GM21619 (cell line): Measurements from ENCODE around the gene FOXJ3.

Experiments
- ATAC-seq: cut with Tn5 transposase; IDR thresholded peaks from one replicate; pipeline ENCODE4 v1.9.1; 2021; ENCODE audit not compliant: unreplicated experiment

Gene FOXJ3

DNA sequence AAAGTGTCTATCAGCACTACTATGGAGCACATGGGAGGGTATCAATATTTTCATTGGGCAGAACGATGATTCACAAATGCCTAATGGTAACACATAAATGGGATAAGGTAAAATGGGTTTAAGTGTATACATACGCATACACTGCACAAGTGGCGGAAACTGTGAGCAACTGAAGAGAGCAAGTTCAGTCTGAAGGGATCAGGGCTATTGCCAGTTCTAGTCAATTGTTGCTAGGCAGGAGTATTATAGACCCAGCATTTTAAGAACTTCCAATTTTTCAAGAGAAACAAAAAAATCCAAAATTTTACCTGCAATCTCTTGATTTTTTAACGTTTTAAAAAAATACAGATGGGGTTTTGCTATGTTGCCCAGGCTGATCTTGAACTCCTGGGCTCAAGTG lies 23.1 kb downstream of the FOXJ3 start:
- ATAC-seq = no peak

DNA sequence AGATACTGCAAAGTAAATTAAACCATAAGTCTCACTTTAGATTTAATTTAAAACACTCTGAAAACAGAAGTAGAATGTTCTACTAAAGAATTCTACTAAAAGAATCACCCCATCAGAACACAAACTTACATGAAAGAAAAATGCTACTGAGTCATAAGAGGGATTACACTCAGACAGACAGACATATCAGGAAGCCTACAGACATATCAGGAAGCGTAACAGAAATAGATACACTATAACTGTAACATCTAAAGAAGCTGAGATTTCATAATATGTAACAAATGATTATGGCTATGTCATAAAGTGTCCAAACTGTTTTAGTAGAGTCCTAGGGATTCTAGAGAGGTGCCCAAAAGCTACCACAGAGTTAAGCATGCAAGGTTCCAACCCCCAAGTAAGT lies 23.9 kb downstream of the FOXJ3 start:
- no peak for ATAC-seq

DNA sequence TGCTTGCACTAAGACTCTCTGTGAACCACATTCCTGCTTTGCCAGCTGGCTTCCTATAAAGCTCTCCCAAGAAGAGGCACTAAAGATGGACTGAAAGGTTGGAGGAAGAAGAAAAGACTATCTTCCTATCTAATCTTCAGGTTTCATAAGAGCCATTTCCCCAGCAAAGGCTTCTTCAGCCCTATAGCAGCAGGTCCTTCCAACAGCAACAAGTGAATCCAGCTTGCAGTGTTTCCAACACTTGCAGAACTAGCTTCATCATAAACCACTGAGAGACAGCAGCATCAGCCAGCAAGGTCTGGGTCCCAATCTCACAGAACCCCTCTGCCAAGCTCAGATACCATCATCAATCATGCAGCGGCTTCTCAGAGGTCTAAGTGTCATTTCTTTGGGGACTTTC lies 28.1 kb downstream of the FOXJ3 start:
- ATAC-seq = no peak

DNA sequence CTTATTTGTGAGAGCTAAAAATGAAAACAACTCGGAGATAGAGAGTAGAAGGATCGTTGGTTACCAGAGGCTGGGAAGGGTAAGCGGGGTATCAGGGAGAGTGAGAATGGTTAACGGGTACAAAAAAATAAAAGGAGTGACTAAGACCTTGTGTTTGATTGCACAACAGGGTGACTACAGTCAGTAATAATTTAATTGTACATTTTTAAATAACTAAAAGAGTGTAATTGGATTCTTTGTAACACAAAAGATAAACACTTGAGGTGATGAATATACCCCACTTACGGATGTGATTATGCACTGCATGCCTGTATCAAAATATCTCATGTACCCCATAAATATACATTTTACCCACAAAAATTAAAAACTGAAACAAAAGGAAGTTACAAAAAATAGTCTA lies 29.4 kb downstream of the FOXJ3 start:
- ATAC-seq = no peak

DNA sequence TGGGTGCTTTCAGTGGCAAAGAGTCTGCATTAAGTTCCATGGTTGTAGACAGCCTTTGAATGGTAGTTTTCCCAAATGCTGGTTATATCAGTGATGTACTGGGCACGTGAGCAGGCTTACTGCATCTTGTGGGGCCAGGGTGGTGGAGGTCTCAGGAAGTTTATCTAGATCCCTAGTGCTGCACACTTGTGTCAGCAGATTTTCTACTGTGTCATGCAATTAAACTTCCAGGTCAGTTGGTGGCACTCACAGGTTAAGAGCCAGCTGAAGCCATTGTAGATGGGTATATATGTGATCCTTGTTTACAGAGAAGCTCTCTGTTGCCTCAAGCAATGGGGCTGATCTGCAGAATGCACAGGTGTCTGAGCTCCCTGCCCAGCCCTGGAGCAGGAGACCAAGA lies 33.0 kb downstream of the FOXJ3 start:
- no peak for ATAC-seq

DNA sequence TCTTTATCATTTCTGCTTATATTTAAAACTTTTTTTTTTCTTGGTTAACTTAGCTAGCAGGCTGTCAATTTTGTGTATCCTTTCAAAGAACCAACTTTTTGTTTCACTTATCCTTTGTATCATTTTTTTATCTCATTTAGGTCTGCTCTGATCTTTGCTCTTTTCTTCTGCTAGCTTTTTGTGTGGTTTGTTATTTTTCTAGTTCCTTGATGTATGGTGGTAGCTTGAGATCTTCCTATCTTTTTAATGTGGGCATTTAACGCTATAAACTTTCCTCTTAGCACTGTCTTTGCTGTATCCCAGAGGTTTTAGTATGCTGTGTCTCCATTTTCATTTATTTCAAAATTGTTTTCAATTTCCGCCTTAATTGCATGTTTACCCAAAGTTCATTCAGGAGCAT lies 36.5 kb downstream of the FOXJ3 start:
- ATAC-seq = no peak

DNA sequence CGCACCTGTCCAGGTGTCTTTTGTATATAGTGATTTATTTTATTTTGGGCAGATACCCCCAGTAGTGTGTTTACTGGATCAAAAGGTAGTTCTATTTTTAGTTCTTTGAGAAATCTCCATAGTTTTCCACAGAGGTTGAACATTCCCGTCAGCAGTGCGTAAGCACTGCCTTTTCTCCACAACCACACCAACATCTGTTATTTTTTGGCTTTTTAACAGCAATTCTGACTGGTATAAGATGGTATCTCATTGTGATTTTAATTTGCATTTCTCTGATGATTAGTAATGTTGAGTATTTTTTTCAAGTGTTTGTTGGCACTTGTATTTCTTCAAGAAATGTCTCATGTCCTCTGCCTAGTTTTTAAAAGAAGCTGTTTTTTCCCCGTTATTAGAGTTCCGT lies 39.2 kb downstream of the FOXJ3 start:
- no peak for ATAC-seq

DNA sequence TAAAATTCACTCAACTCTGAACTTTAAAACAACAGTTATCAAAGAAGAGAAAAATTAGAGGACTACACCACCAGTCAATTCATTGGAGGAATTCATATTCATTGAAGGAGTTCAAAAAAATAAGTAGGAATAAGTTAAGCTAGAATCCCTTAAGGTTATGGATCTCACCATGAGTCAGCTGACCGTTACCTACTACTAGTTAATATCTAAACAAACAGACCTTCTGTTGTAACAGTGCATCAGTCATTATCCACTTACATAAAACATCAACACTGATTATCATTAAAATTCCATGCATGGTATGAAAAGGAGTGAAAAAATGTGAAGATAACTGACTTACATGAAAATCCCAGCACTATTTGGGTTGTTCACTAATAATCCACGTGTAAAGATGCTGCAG lies 44.9 kb downstream of the FOXJ3 start:
- no peak for ATAC-seq

DNA sequence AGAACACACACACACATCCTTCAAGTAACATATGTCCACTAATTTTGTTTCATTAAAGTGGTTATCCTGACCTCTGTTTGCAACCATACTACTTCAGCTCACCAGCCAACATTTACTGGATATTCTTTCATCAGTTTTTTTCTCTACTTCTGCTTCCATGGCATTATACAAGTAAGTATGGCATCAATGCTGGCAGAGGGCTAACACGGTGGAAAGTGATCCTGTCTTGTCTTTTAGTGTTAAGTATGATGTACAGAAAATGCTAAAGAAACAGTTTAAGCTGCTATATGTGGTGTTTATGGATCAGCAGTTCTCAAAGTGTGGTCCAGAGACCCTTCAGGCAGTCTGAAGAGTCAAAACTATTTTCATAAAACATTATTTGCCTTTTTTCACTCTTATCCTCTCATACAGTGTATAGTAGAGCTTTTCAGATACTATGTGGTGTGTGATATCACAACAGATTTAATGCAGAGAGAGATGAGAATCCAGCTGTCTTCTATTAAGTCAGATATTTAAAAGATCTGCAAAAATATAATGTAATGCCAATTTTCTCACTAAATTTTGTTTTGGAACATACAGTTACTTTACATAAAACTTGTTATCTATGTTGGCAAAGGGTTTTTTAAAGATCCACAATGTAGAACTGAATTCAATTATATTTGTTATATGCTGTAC lies 46.6 kb downstream of the FOXJ3 start:
- no peak for ATAC-seq

DNA sequence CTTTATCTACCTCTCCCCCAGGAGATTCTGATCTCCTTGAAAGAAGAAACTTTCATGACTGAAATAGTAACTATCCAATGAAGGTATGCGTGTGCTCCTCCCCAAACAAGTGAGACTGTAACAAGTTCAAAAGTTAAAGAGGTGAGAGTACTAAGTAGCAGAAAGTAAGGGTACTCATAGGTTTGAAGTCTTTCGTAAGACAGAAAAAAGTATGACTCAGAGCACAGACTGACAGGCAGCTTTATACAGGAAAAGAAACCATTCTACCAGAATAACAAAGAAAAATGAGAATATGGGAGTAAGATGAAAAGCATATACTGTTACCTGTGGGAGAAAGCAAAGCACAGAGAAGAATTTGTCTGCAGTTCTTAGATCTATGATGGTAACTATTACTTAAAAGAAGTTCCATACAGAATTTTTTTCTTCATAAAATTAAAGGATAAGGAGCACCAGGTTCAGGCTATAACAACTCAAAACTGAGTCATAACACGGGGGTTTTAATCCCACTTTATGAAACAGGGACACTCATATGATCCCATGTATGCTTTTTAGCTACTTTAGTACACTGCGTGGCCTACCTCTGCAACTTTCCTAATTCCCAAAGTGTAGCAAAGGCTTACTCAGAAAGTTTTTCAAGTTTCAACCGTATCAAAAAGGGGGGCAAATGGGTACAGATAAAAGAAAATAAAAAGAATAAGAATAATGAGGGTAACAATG lies 52.0 kb downstream of the FOXJ3 start:
- no peak for ATAC-seq

DNA sequence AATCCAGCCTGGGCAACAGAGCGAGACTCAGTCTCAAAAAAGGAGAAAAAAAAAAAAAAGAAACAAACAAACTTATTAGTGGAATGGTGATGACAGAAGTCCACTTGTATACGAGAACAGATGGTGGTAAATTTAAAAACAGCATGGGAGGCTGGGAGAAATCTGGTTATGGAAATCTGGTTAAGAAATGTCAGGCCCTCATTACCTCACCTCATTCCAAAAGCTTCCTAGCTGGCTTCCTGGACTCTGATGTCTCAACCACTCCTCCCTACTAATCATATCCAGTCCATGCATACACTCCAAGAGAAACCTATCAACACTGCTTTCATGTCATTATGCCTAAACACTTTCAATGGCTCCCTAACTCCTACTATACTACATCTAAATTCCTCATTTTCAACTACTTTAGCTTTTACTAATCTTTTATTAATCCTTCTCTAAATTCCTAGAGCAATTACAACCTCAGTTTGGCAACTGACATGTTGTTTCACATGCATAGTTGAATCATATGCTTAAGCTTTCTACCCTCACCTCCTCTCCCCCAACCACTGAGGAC lies 52.9 kb downstream of the FOXJ3 start:
- ATAC-seq = no peak

DNA sequence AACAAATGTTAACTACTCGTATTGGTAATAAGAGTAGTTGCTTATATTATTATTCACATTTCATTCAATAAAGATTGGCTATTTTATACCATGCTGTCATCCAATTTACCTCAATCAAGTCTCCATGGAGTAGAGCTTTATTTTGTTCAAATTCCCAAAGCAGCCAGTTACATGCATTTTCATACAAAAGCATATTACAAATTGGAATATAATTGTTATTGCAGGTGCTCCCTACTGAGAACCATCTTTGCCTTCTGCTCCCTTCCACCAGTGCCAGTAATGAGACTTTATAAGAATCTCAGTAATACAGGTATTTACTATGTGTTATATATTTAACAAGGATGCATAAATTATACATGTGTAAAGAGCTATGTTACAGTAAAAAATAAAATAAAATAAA lies 54.2 kb downstream of the FOXJ3 start:
- no peak for ATAC-seq

DNA sequence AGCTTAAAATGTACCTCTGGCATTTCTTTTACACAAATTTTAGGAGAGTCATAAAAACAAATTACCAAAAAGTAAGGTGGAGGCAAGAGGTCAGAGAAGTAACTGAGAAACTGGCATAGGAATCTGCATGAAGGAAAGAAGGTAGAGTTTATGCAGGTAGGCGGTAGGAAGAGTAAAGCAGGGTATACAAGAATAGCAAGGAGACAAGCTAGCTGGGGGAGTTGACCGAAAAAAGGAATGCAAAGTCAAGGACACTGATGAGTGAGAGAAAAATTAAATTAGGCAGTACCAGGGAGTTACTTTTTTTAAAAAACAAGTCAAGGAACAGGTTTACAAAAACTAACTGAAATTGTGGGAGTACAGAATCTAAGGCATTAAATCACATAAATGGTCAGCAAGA lies 56.0 kb downstream of the FOXJ3 start:
- no peak for ATAC-seq

DNA sequence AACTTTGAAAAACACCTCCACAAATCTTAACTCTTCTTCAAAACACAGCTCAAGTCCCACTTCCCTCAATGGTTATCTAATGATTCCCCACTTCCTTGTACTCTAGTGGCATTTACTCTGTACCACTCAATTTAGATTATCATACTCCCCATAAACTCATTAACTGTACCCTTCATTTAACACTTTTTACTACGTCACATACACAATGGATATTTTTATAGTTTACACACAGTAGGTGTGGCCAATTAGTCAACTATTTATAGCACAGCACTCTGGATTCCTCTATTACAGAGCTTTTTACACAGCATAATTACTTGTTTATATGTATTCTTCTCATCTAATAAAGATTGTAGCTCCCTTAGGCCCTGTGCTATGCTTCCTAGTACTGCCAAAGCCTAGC lies 62.1 kb downstream of the FOXJ3 start:
- no peak for ATAC-seq

DNA sequence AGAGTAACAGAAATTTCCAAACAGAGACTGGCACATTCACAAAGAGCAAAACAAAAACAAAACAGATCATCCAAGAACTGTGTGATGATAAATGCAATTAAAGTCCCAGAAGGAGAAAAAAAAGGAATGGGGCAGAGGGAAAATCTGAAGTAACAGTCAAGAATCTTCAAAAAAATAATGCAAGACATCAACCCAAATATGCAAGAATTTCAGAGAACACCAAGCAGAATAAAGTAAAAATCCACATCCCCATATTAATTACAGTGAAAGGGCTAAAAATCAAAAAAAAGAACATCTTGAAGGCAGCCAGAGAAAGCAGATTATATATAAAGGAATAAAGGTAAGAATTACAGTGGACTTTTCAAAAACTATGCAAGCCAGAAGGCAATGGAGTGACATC lies 67.1 kb downstream of the FOXJ3 start:
- ATAC-seq = no peak

DNA sequence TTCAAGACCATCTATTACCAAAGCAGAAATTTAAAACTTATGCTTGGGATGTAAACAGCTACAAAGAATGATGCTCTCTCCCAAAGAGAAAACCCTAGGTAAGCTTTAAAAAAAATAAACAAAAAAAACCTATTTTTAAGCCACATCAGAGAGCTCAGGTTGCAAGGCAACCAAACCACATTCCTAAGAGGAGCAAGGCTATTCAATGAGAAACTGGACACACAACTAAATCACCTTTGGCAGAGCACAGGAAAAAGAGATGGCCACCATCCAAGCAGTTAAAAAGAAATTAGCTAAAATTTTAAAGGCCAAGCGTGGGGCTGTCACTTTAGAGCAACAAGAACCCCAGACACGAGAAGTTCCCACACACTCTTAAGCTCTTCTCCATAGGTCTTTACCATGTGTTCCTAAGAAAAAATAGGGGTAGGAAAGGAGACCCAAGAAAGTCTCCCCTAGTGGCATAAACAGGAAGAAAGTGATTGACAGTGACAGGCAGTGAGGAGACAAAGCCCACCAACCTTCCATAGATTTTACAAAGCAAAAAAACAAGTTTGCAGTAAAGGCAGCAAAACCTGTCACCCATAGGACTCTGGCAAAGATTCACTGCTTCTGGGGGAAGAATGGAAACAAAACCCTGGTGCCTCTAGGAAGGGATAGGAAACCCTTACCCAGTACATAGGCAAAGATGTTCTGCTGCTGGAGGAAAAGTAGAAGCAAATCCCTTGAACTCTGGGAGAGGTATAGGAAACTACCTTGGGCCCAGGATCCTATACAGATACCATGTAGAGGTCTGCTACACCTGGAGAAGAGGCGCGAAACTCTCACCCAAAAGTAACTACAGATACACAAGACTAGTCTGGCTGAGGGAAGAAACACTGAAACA lies 68.5 kb downstream of the FOXJ3 start:
- no peak for ATAC-seq

DNA sequence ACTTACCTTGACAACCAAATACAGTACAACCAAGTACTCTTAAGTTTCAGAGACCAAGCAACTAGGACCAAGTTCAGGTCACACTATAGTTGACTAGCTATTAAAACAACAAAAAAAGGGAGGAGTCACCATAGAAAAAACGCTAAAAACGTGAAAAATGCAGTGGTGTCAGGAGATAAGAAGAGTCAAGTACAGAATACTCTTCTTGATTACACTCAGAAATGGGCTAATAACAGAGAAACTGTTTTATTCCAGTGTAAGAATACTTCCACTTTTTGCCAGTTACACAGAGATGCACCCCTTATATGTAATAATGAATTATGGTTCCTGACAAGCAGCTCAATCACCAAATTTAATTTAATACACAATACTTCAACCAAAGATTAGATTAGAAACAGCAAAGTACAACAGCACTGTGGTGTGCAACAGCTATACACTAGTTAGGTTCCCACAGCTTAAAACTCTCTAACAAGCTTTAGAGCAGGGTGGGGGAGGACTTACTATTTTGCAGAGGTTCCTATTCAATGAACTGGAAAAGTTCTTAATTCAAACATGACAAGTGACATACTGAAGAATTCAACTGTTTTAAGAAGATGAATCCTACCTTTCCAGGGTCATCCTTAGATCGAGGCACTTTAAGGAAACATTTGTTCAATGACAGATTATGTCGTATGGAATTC lies 70.4 kb downstream of the FOXJ3 start:
- ATAC-seq = no peak

DNA sequence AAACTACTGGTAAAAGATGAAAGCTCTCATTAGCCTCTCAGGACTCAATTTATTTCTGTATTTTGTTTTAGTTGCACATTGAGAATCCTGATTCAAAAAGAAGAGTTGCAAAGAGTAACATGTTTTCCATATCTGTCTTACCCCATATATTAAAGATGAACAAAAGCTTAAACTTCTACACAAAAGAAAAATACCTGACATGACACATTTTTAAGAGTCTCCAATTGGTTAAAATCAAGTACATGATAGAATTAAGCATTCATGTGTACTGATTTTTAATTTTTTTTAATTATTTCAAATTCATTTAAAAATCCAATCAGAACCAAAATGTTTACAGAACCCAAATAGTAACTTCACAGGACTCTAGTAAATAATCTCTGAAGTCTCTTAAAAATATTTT lies 72.0 kb downstream of the FOXJ3 start:
- no peak for ATAC-seq

DNA sequence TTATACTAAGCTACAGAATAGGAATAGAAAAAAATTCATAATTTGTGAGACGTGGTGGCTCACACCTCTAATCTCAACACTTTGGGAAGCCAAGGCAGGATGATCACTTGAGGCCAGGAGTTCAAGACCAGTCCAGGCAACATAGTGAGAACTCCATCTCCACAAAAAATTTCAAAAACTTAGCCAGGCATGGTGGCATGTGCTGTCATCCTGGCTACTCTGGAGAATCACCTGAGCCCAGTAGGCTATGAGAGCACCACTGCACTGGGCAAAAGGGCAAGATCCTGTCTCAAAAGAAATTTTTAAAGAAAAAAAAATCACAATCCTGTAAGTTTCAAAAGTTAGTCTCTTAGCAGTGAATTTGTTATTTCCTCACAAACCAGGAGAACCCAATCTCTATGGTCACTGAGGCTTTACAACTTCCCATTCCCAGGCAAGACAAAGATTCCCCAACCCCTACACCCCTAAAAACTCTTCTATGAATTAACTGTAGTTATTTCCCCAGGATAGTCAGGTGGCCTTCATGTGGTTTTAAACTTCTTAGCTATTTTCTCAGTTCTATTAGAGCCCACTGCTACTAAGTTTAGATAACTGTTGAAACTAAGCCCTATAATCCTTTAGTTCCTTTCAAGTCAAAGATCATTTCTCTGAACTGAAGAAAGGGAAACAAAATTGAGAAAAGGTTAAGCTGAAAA lies 74.5 kb downstream of the FOXJ3 start:
- no peak for ATAC-seq

DNA sequence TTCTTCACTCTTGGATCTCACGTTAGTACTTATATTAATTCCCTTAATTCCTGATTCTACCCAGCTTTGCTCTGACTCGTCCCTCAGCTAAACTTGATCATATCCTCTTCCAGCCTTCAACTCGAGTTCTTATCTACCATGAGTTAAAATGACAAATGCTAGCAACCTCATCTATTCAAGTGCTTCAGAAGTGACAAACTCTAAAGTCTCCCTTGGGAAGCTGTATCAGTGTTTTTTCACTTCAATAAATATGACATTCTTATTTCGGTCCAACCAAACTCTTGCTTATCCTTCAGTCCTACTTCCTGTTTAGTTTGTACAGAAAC lies 75.3 kb downstream of the FOXJ3 start:
- ATAC-seq = no peak
